ENCODE measurements around the gene RPS16.

The RPS16 gene

DNA sequence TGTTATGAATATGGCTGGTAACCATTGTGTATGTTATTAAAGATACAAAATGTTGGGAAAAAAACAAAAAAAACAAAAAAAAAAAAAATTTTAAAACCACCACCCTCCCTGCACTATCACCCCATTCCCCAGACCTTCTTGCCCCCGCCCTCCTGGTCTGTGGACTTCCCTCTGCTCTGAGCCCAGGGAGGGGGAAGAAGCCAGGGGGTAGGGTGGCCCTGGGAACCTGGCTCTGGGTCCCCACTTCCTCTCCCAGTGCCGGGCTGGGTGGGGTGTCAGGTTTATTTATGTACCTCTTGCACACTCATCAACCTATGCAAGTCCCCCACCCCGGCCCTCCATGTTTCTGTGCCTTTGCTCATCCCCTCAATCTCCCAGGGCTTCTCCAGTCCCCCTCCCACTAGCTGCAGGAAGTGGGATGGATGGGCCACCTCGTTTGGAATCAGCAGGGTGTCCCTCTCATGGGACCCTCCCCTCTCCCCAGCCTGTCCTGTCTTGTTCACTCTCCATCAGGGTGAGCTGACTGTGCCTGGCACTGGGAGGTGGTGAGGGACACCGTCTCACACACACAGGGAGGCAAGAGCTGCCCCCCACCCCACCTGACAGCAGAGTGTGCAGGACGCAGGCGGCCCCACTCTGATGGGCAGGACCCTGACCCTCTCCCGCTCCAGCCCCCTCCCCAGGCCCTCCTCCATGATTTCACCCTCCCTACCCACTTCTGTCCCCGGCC is 50.7 kb downstream of the RPS16 start:
- no peak for DNase-seq

All from activated CD4-positive, alpha-beta T cell treated with anti-CD3 and anti-CD28 coated beads, Interleukin-2, Interleukin-6, amounts not matched to agents 100 ng/mL and 50 ng/mL, durations not matched to agents 16 hours and 8 hours (primary cell).